Measurements from ENCODE around the gene ABCC4. TPM values are rescaled to one million over a fixed set of nuclear protein-coding genes. Genes with fewer than 3 reads are reported as not detected.
A peak's percentile ranks its signal among the peaks of the same experiment; 100 is the strongest.

The ABCC4 gene
- total RNA-seq, 1 experiment from 2014 or later: 23.9 TPM

- DNase-seq (ENCODE audit: low read depth): no peak
These were observed 180.6 kb downstream of the ABCC4 start for GRCh38 chr13:95120650-95121049.

GRCh38 chr13:95118541-95119324 is 182.5 kb downstream of the ABCC4 start:
- no peak for DNase-seq (ENCODE audit: low read depth)

- DNase-seq (ENCODE audit: low read depth): no peak
These were observed 184.2 kb downstream of the ABCC4 start for GRCh38 chr13:95117092-95117491.

- no peak for DNase-seq (ENCODE audit: low read depth)
These were observed 185.7 kb downstream of the ABCC4 start for GRCh38 chr13:95115525-95115924.

DNA sequence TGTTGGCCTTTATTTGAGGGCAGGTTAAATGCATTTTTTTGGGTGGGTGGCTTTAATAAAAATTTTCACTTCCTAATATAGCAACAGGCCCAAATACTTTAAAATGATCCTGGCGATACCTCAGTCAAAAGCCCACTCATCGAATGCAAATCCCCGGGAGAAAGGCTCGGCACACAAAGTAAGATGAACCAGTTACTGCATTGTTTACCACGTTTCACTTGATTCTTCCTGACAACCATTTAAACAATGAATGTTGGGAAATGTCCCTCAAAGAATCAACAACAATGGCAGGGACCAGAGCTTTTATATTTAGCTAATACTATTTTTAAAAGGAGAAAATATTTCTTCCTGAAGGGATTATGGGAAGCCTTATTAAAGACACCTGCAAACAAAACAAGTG is 187.7 kb downstream of the ABCC4 start:
- DNase-seq (ENCODE audit: low read depth): no peak

GRCh38 chr13:95112883-95113282 is 188.4 kb downstream of the ABCC4 start:
- no peak for DNase-seq (ENCODE audit: low read depth)

DNA sequence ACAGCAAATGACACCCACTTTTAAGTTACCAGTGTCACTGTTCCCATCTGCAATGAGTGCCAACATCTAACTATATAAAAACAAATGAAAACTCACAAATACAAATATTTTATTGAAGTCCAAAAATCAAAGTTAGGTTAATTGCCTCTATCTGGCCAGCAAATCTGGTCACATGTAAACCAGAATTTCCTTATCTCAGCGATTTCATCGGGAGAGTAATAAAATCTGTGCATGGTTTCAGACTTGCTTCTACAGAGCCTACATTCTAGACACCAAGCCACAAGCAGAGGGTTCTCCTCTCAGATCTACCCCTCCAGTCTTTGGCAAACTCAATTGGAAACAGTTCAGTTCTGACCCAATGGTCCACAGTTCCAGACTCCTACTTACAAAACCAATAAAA is 189.6 kb downstream of the ABCC4 start:
- DNase-seq (ENCODE audit: low read depth): no peak

- DNase-seq (ENCODE audit: low read depth): no peak
These were observed 194.7 kb downstream of the ABCC4 start for GRCh38 chr13:95106562-95106961.

DNA sequence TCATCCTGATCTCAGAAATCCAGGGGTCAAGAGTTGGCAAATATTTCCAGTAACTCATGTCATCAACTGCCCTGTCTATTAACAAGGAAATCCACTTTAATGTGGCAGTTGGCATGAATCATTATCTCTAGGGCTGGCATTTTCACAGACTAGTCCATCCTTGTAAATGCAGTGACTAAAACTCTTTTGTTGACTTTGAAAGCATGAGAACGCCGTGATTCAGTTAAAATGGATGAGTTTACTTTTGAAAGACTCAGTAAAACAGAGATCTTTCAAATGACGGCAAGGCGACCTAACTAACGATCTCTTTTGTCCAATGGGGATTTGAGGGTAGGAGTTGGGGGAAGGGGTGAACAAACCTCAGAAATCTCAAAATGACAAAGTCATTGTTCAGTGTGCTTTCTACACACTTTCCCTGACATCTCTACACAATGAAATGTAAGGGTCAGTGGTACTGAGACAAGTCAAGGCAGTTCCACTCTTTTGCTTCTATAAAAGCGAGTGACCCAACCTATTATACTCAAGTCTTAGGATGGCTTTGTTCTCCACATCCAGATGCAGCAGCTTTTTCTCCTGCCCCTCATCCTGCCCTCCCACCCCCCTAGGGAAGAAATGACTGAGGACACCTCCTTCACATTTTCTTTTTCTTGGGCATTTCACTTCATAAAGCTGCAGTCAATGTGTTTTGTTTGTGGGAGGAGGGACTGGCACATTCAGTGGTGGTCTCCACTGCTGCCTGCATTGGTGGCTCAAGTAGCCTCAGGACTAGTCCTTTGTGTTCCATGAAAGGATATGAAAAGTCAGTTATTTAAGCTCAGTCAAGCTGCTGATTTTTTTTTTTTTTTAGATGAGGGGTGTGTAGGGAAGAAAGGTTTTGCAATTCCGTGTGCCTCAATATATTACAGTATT is 200.5 kb downstream of the ABCC4 start:
- peak; percentile 95 for DNase-seq (ENCODE audit: low read depth)

- peak; percentile 84 for DNase-seq (ENCODE audit: low read depth)
These were observed 201.7 kb downstream of the ABCC4 start for GRCh38 chr13:95099541-95099940.

DNA sequence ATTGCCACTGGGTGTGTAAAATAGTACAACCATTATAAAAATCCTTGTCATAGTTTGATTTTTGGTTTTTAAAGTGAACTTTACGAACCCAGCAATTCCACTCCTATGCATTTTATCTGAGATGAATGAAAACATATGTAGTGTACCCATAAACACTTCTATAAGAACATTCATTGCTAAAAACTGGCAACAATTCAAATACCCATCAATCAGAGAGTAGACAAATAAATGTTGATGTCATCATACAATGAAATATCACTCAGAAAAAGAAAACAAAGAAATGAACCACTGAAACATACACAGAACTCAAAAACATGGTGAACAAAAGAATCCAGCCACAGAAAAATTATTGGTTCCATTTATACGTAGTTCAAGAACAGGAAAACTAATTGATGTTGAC is 202.3 kb downstream of the ABCC4 start:
- DNase-seq (ENCODE audit: low read depth): no peak

DNA sequence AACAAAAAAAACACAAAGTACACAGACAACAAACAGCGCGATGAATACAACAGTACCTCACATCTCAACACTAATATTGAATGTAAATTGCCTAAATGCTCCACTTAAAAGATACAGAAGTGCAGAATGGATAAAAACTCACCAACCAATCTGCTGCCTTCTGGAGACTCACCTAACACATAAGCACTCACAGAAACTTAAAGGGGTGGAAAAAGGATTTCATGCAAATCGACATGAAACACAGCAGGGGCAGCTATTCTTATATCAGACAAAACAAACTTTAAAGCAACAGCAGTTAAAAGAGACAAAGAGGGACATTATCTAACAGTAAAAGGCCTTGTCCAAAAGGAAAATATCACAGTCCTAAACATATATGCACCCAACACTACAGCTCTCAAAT is 209.5 kb downstream of the ABCC4 start:
- DNase-seq (ENCODE audit: low read depth): no peak

- DNase-seq (ENCODE audit: low read depth): peak; percentile 44
These were observed 213.4 kb downstream of the ABCC4 start for GRCh38 chr13:95087746-95088305.

- DNase-seq (ENCODE audit: low read depth): no peak
These were observed 214.5 kb downstream of the ABCC4 start for GRCh38 chr13:95086761-95087160.

GRCh38 chr13:95083758-95084157 is 217.5 kb downstream of the ABCC4 start:
- DNase-seq (ENCODE audit: low read depth): peak; percentile 63

DNA sequence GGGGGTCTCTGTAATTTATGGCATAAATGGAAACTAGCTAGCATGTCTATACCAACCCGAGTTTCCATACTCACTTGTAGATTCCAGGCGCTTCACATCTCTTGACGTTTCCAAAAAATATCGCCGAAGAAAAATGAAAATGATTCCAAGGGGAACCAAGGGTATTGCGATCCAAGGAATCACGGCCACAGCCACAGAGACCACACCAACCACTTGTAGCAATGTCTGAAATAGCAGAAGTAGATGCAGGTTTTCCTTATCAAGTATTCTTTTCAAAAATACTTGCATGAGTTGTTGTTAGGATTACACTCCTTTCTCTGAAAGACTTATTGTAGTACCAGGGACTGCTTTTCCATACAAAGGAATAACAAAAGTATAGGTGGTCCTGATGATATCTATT is 218.2 kb downstream of the ABCC4 start:
- no peak for DNase-seq (ENCODE audit: low read depth)

DNA sequence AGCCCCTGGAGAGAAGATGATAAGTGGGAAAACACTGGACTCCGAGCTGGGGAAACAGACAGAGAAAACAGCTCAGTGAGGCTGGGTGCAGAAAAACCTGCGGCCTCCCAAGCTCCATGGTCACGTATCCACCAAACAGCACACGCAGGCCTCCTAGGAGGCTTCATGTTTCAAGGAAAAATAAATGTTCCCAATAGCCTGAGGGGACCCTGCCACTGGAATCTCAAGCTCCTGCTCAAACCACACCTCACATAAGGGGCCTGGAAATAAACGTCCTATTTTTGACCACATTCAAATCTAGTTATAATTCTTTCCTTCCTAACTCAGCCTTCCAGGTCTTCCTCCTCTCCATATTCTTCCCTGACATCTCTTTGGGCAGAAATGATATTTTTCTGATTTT is 225.7 kb downstream of the ABCC4 start:
- no peak for DNase-seq (ENCODE audit: low read depth)

GRCh38 chr13:95074820-95075219 is 226.4 kb downstream of the ABCC4 start:
- no peak for DNase-seq (ENCODE audit: low read depth)

DNA sequence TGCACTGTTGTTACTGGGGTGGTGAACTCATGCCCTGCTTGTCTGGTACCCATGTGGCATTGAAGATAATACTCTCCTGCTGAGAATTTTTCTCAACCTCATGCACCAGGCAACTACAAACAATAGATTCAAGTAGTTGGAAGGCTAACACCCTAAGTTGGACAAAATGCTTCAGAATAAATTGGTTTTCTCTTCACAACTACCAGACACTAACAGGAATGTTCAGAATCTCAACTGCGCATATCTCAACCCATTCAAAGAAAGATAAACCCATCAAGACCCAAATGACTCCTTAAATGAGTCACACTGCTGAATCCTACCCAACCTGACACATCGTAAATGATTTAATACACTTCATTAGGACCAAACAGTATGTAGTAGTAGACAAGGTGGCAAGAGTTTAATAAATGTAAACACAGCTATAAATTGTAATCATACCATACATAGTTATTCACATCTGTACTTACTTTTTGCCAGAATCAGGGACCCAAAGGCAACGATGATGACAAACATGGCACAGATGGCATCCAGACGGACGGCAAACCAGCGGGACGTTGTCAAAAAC is 227.4 kb downstream of the ABCC4 start:
- no peak for DNase-seq (ENCODE audit: low read depth)

DNA sequence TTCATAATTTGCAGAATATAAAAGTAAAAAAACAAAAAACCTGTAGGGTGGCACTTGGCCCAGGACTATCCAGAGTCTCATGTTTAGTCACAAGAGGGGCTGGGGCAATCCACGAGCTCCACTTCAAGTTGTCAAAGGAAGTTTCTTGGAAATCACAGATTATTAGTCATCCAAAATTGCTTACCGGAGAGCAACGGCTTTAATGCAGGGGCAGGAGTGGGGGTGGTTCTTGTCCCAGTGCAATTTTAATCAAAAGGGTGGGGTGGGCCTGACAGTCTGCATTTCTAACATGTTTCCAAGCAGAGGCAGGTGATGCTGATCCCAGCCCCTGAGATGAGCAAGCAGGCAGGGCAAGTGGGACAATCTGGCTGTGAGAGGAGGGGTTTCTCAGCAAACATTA is 233.9 kb downstream of the ABCC4 start:
- peak; percentile 5 for DNase-seq (ENCODE audit: low read depth)

DNA sequence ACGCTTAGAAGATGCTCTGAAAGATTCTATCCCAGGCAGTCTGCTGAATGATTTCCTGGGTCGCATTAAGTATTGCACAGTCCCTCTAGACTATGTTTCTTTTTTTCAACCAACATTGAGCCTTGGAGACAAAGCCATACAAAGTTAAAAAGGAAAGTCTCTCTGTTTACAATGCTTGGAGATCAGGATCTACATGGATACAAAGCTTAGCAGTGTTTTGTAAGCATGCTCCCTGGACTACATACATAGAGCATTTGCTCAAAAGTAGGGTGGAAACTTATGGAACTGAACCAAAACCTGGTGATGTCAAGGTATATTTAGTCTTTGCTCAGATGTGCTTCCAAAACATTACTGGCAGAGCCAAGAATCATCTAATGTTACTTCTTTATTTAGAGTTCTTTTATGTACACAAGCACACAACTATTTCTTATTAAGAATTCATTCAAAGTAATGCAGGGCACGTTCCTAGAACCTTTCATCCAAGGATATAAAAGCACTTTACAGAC is 241.2 kb downstream of the ABCC4 start:
- DNase-seq (ENCODE audit: low read depth): no peak

GRCh38 chr13:95059306-95059705 is 241.9 kb downstream of the ABCC4 start:
- DNase-seq (ENCODE audit: low read depth): no peak

Measured in LHCN-M2 (cell line).